IPS-18a (cell line): ENCODE results near the gene MCM5.
"Not testable (repeated sequence)": the region's sequence is repeated elsewhere in the genome, so short reads cannot be mapped to it uniquely, and the experiment has no call there.

ENCODE experiments used
- H3K27ac ChIP-seq: one replicate; pipeline ENCODE4 v1.5.1; 2013; ENCODE audit warnings: low read length
- H3K27me3 ChIP-seq: one replicate; pipeline ENCODE4 v1.6.1; 2013; ENCODE audit warnings: mild to moderate bottlenecking, low read length; ENCODE audit not compliant: control insufficient read depth, insufficient read depth
- H3K36me3 ChIP-seq: one replicate; pipeline ENCODE4 v1.6.1; 2013; ENCODE audit warnings: low read depth, low read length; ENCODE audit not compliant: control insufficient read depth
- H3K4me1 ChIP-seq: one replicate; pipeline ENCODE4 v1.6.1; 2013; ENCODE audit warnings: low read depth, low read length; ENCODE audit not compliant: control insufficient read depth
- H3K4me3 ChIP-seq: one replicate; pipeline ENCODE4 v1.5.1; 2013; ENCODE audit warnings: low read length
- H3K9ac ChIP-seq: one replicate; pipeline ENCODE4 v1.6.1; 2013; ENCODE audit warnings: mild to moderate bottlenecking, low read length, moderate library complexity
- H3K9me3 ChIP-seq: one replicate; pipeline ENCODE4 v1.6.1; 2013; ENCODE audit warnings: low read depth, low read length; ENCODE audit not compliant: control insufficient read depth

Gene MCM5

GRCh38 chr22:35394810-35395563, 5.0 kb upstream of the MCM5 start:
- Histone ChIP-seq H3K36me3 (peaks cover 5% of the 10 kb centered on the region), H3K27me3 (no peaks in the 10 kb centered on the region), H3K9ac (no peak overlapping the region), H3K9me3 (no peaks in the 10 kb centered on the region), H3K27ac (no peak overlapping the region), H3K4me1 (peaks cover 8% of the 10 kb centered on the region), H3K4me3 (no peak overlapping the region)

- H3K9ac ChIP-seq = peak overlapping the region; percentile 43
- H3K4me3 ChIP-seq = not testable (repeated sequence)
Measured at GRCh38 chr22:35396622-35397021, 3.3 kb upstream of the MCM5 start.

GRCh38 chr22:35397095-35397904, 2.6 kb upstream of the MCM5 start:
- Histone ChIP-seq H3K4me3 (no peak overlapping the region), H3K27ac (no peak overlapping the region), H3K9ac (no peak overlapping the region), H3K36me3 (peaks cover 19% of the 10 kb centered on the region), H3K27me3 (no peaks in the 10 kb centered on the region), H3K4me1 (peaks cover 8% of the 10 kb centered on the region), H3K9me3 (no peaks in the 10 kb centered on the region)

More at GRCh38 chr22:35396622-35397021, 3.3 kb upstream of the MCM5 start:
- H3K9me3 ChIP-seq, H3K4me1 ChIP-seq, H3K27me3 ChIP-seq, H3K27ac ChIP-seq: not testable (repeated sequence)
- peaks cover 14% of the 10 kb centered on the region for H3K36me3 ChIP-seq

GRCh38 chr22:35398591-35398973, 1.4 kb upstream of the MCM5 start:
- Histone ChIP-seq H3K36me3 (peaks cover 30% of the 10 kb centered on the region), H3K9me3 (no peaks in the 10 kb centered on the region), H3K9ac (no peak overlapping the region), H3K27me3 (no peaks in the 10 kb centered on the region), H3K27ac (no peak overlapping the region), H3K4me1 (peaks cover 8% of the 10 kb centered on the region), H3K4me3 (no peak overlapping the region)

GRCh38 chr22:35399114-35399677, 744 bp upstream of the MCM5 start:
- Histone ChIP-seq H3K27ac (peak overlapping the region; percentile 98), H3K4me1 (peaks cover 8% of the 10 kb centered on the region), H3K9me3 (no peaks in the 10 kb centered on the region), H3K9ac (peak overlapping the region; percentile 99), H3K36me3 (peaks cover 32% of the 10 kb centered on the region), H3K27me3 (no peaks in the 10 kb centered on the region), H3K4me3 (peak overlapping the region; percentile 91)

GRCh38 chr22:35400501-35400790, 506 bp downstream of the MCM5 start:
- peaks cover 44% of the 10 kb centered on the region for H3K36me3 ChIP-seq
- peak overlapping the region; percentile 91 for H3K4me3 ChIP-seq
- no peaks in the 10 kb centered on the region for H3K27me3 ChIP-seq
- no peaks in the 10 kb centered on the region for H3K9me3 ChIP-seq
- H3K4me1 ChIP-seq = peaks cover 8% of the 10 kb centered on the region
- H3K27ac ChIP-seq = peak overlapping the region; percentile 97
- H3K9ac ChIP-seq = peak overlapping the region; percentile 99

GRCh38 chr22:35401863-35402262, 1.9 kb downstream of the MCM5 start:
- Histone ChIP-seq H3K27ac (no peak overlapping the region), H3K4me3 (peak overlapping the region; percentile 91), H3K4me1 (peaks cover 4% of the 10 kb centered on the region), H3K27me3 (no peaks in the 10 kb centered on the region), H3K9me3 (no peaks in the 10 kb centered on the region), H3K9ac (no peak overlapping the region), H3K36me3 (peaks cover 57% of the 10 kb centered on the region)

- peaks cover 4% of the 10 kb centered on the region for H3K4me1 ChIP-seq
- no peak overlapping the region for H3K27ac ChIP-seq
- H3K9me3 ChIP-seq = no peaks in the 10 kb centered on the region
- no peak overlapping the region for H3K4me3 ChIP-seq
- peaks cover 72% of the 10 kb centered on the region for H3K36me3 ChIP-seq
- no peaks in the 10 kb centered on the region for H3K27me3 ChIP-seq
- H3K9ac ChIP-seq = no peak overlapping the region
Measured at GRCh38 chr22:35403356-35403755, 3.4 kb downstream of the MCM5 start.

- no peak overlapping the region for H3K9ac ChIP-seq
- peaks cover 4% of the 10 kb centered on the region for H3K4me1 ChIP-seq
- H3K27ac ChIP-seq = no peak overlapping the region
- H3K27me3 ChIP-seq = no peaks in the 10 kb centered on the region
- no peak overlapping the region for H3K4me3 ChIP-seq
- no peaks in the 10 kb centered on the region for H3K9me3 ChIP-seq
- peaks cover 79% of the 10 kb centered on the region for H3K36me3 ChIP-seq
Measured at GRCh38 chr22:35404176-35404575, 4.2 kb downstream of the MCM5 start.

- no peak overlapping the region for H3K9ac ChIP-seq
- H3K9me3 ChIP-seq = no peaks in the 10 kb centered on the region
- no peaks in the 10 kb centered on the region for H3K4me1 ChIP-seq
- no peak overlapping the region for H3K4me3 ChIP-seq
- no peaks in the 10 kb centered on the region for H3K27me3 ChIP-seq
- H3K27ac ChIP-seq = no peak overlapping the region
- H3K36me3 ChIP-seq = peaks cover 95% of the 10 kb centered on the region
Measured at GRCh38 chr22:35406443-35406842, 6.5 kb downstream of the MCM5 start.

- Histone ChIP-seq H3K9me3 (no peaks in the 10 kb centered on the region), H3K9ac (no peak overlapping the region), H3K4me3 (no peak overlapping the region), H3K36me3 (peaks cover 97% of the 10 kb centered on the region), H3K27me3 (no peaks in the 10 kb centered on the region), H3K4me1 (no peaks in the 10 kb centered on the region), H3K27ac (no peak overlapping the region)
Measured at GRCh38 chr22:35407362-35407761, 7.4 kb downstream of the MCM5 start.
